ENCODE measurements around the gene STYXL2.

The STYXL2 gene

GRCh38 chr1:167093846-167094516 lies at the start of gene STYXL2:
Gene STYXL2, plus strand, starts transcription at chr1:167094075. Its CDS starts 775 bp downstream, at chr1:167094850.
- no peak for DNase-seq

DNA sequence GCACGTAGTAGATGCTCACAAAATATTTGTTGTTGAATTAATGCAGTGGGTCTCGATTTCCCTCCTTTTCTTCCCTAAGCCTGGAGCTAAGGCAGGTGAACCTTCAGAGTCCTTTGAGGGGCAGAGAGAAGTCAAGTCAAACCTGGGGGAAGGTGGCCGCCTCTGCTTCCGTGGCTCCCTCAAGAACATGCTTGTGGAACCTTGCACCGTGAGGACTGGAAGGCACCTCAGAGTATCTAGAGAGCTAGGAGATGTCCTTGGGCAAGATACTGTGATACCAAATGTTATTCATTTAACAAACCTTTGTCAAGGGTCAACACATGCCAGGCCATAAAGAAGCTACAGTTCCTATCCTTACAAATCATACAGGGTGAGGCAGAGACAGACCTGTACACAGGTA lies 42.0 kb upstream of the STYXL2 start:
- no peak for DNase-seq

DNA sequence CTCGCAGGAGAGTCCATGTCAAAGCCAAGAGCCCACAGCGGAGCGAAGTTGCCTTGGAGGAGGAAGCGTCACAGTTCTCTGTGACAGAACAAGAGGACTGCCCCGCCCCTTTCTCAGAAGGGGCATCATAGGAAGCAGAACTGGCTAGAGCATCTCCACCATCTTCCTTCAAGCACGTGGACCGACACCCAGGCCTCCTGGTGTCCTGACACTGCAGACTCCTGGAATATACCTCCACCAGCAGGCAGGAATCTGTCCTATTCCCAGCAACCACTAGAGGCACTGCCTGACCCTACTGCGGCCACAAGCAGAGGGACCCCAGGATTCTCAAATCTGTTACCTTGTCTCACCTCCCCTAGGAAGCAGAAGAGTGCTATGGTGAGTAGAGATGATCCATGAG lies 41.5 kb upstream of the STYXL2 start:
- DNase-seq: no peak

DNA sequence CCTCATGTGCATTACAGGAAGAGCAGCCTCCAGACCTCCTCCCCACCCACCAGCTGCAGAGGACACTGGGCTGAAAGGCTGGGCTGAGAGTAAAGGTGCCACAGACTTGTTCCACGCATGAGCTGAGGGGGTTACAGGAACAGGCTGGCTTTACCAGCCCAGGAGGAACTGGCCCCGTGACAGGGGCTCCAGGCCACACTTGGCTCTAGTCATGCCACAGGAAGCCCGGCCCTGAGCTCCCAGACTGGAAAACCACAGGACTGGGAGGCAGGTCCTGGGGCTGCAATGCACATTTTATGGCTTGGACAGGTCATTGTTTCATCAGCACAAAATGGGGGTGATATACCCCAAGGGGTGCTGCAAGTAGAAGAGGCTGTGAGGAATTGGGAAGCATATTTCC lies 39.3 kb upstream of the STYXL2 start:
- DNase-seq: no peak

- DNase-seq: no peak
Observed at GRCh38 chr1:167054946-167055630, 38.8 kb upstream of the STYXL2 start.

DNA sequence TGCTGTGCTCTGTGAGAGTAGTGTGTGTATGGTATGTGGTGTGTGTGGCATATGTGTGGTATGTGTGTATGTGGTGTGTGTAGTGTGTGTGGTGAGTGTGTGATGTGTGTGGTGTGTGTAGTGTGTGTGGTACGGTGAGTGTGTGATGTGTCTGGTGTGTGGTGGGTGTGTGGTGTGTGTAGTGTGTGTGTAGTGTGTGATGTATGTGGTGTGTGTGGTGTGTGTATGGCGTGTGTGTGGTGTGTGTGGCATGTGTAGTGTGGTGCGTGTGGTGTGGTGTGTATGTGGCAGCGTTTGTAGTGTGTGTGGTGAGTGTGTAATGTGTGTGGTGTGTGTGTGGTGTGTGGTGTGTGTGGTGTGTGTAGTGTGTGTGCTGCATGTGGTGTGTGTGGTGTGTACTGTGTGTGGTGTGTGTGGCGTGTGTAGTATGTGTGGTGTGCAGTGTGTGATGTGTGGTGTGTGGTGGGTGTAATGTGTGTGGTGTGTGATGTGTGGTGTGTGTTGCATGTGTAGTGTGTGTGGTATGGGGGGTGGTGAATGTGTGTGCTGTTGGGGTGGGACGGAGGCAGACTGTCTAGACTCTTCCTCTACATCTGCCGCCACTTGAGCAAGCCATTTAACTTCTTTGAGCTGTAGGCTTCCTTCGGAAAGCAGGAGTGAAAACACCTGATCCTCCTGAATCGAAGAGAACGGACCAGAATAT lies 37.2 kb upstream of the STYXL2 start:
- DNase-seq: no peak

GRCh38 chr1:167057241-167057688 lies 36.6 kb upstream of the STYXL2 start:
- peak; percentile 67 for DNase-seq

DNA sequence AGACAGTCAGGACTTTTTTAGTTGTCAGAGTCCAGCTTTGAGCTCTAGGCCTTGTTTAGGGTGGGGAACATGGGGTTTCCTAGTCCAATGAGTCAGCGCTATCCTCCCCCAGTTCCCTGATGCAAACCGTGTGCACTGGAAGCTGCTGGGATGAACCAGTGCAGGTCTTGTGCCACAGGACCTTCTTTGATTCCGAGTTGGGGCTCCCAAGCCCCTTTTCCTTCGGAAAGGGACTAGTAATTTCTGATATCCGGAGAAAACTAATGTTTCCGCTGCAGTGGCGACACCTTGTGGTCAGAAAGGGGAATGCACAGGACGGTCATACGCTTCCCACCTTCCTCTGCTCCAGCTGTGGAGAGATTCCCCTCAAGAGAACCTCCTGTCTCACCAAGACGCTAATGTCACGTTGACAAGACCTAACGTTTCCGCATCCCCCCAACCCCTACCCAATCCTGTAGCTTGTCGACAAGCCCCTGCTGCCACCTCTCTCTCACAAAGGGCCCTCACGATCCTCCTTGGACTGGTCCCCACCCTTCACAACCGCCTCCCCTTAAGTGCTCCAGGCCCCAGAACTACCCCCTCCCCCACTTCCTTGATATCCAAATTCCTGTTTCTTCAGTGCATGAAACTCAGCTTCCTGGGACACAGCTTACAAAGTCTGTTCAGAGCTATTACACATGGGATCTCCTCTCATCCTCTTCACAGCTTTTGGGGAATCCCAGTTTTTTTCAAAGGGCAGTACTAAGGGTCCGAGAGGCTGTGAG lies 34.6 kb upstream of the STYXL2 start:
- peak; percentile 12 for DNase-seq

DNA sequence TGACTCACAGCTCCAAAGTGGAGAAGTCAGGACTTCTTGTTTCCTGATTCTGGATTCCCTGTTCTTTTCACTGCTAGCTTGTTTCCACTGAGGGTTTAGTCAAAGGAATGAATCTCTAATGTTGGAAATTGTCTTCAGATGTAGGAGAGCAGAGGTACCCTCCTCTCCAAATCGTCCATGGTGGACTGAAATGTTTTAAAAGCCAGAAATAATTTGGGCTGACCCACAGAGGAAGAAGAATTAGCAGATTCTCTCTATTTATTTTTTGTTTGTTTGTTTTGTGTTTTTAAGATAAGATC lies 34.1 kb upstream of the STYXL2 start:
- no peak for DNase-seq

- no peak for DNase-seq
Observed at GRCh38 chr1:167060141-167061072, 33.5 kb upstream of the STYXL2 start.

DNA sequence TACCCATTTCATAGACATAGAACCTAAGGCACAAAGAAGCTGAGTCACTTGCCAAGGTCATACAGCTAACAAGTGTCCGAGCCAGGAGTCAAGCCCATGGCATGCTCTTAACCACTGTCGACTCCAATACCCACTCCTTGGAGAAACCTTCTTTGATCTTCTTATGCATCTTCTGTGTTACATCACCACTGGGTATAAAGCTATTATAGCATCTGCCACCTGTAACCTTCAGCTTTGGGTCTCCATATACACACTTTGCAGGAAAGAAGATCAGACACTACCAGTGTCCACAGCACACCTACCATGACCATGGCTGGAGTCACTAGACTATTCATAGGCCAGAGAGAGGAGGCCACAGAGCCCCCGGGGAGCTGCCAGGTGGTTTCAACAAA lies 32.8 kb upstream of the STYXL2 start:
- no peak for DNase-seq

DNA sequence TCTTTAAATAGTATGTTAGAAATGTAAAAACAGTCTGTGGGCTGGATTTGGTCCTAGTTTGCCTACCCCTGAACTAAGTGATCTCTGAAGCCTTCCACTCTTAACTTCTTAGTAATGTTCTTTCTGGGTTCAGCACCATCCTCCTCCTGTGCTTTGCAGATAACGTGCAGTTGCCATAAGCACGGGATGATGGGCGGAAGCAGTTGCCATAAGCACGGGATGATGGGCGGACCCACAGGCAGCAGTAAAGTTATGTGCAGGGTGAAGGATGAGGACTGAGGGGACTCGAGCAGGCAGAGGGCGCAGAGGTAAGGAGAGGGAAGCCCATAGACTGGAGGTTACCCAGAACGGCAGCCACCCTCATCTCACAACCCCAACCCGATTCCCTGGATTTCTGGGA lies 29.3 kb upstream of the STYXL2 start:
- no peak for DNase-seq

DNA sequence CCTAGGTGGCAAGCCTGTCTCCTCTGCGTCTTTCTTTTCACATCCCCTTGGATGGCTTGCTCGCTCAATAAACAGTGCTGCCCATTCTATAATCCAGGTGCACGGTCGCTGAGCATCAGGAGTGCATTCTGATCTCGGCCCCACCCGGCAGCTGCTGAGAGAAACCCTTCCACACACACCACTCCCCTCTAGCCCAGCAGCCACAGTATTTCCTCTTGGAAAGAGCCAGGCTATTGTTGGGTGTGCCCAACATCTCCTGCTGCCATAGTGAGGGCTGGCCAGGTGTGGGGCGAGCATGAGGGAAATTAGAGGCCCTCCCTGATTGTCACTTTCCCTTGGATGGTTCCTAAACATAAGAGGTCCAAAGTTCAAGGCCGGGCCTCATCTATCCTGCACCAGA lies 28.4 kb upstream of the STYXL2 start:
- DNase-seq: no peak

DNA sequence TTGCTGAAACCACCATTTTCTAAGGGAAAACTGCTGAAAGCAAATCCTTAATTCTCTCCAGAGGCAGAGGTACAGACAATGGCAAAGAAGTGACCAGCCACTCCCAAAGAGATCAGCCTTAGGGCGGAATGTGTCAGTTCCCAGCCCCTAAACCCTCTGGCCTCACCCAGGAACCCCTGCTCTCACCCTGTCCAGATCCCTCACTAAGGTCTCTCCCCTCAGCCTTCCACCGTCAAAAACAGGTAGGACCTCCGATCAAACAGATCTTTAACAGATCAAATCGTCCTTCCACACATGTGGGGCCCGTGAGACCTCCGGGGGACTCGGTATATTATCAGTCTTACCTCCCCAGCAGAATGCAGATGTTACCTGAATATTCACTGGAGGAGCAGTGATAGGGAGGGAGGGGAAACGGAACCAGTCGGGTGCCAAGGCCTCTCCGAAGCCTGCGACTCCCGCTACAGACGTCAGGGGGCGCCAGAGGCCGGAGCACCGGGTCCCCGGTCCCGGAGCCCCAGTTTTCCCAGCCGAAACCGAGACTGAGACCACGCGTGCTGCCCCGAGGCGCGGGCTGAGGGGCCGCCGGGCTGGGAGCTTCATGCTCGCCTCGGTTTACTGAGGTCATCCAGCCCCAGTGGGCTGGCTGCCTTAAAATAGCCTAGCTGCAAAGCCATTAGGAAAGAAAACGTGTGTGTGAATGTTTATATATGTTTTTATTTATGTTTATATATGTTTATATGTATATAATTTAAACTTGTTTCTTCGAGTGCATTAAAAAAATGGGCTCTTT lies 27.3 kb upstream of the STYXL2 start:
- no peak for DNase-seq

GRCh38 chr1:167067904-167068303 lies 26.0 kb upstream of the STYXL2 start:
- no peak for DNase-seq

DNA sequence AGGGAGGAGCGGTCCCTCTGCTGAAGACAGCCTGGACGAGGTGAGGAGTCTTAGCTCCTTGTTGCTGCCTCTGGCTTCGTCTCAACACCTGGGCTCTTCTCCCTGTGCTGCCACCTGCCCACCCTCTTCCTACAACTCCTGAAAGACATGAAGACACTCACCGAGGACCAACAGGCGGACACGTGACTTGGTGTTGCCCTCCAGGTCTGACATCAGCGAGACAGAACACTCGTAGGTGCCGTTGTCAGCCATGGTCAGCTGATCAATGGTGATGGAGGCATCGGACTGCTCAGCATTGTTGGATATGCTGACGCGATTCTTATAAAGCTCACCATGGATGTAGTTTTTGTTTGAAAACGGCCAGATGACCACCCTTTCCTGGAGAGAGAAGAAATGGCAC lies 25.1 kb upstream of the STYXL2 start:
- no peak for DNase-seq

- no peak for DNase-seq
Observed at GRCh38 chr1:167071286-167071685, 22.6 kb upstream of the STYXL2 start.

- DNase-seq: no peak
Observed at GRCh38 chr1:167076136-167076710, 17.7 kb upstream of the STYXL2 start.

DNA sequence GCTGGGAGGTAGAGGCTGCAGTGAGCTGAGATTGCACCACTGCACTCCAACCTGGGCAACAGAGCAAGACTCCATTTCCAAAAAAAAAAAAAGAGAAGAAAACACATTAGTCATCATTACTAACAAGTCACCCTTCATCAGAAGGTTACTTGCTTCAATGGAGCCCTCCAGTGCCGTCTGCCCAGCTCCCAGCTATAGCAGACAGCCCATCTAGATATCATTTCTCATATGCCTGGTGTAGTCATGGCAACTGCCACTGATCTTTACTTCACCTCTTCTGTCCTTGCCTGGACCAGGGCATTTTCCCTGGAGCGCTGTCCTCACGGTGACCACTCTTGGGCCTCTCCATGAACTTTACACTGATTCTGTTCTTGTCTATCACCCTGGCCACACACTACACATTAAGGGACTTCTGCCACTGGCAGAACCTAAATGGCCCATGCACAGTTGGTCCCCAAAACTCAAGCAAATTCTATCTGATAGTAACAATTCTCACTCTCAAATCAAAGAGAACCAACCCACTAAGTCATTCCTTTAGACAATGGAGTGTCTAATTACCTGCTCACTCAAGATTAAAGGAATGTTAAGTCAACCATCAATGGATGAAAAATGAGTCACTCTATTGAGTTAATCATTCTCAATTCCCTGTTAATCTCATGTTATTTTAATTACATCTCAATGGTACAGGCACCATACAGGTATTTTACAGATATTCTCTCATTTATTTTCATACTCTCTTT lies 16.6 kb upstream of the STYXL2 start:
- no peak for DNase-seq

DNA sequence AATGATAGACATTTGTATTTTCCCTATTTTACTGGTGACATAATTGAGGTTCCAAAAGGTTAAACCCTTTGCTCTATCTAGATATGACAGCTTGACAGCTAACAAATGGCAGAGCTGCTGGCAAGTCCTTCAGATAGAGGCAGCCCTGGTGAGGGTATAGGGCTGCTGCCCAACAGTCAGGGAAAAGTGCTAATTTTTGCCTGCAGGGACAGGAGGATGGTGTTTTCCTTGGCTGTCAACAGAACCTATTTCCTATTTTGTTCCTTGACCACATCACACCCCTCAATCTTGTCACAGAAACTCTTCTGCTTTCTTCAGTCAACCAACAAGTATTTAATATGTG lies 16.0 kb upstream of the STYXL2 start:
- DNase-seq: no peak

Data from NCI-H2081 treated with DMSO at 0.1 percent for 48 hours (cell line).